Activated T-cell treated with anti-CD3 and anti-CD28 coated beads, Interleukin-2, amount 50 U/mL, for 1 hour (primary cell): ENCODE data around the gene RAPGEF4.
"Not testable (repeated sequence)": the region's sequence is repeated elsewhere in the genome, so short reads cannot be mapped to it uniquely, and the experiment has no call there.

Experiments used
- DNase-seq: peaks from one replicate; pipeline ENCODE4 v3.0.0-alpha.2; 2020

The RAPGEF4 gene

DNA sequence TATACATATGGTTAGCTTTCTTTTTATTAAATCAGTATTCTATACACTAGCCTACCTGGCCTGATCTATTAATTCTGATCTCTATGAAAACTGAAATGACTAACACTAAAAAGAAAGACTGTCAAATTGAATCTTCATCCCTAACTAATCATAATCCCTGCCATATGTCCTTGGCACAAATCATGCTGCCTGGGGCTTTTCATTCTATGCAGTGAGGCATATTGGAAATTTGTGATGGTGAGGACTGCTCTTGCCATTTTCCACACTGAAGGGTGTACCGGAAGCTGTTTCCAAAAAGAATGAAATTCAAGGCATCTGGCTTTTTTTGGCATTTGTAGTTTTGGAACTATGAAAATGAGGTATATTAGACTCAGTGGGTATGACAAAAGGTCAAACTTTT is 39.7 kb downstream of the RAPGEF4 start:
- no peak for DNase-seq

DNA sequence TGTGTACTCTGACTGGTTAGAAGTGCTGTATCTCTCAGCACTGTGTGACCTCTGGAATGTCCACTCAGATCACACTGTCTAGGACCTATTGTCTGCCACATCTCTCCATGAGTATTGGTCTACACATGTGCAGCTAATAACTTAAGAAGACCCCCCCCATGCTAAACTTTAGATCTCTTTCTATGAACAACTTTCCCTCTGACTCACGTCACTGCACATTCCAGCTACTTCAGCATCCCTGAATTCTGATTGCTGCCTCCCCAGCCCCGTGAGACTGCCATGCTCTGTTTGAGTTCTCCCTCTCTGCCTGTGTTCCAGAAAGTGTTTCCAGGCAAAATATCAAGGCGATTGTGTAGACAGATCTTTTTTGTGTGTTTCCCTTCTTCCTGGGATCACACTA is 41.8 kb downstream of the RAPGEF4 start:
- no peak for DNase-seq

DNA sequence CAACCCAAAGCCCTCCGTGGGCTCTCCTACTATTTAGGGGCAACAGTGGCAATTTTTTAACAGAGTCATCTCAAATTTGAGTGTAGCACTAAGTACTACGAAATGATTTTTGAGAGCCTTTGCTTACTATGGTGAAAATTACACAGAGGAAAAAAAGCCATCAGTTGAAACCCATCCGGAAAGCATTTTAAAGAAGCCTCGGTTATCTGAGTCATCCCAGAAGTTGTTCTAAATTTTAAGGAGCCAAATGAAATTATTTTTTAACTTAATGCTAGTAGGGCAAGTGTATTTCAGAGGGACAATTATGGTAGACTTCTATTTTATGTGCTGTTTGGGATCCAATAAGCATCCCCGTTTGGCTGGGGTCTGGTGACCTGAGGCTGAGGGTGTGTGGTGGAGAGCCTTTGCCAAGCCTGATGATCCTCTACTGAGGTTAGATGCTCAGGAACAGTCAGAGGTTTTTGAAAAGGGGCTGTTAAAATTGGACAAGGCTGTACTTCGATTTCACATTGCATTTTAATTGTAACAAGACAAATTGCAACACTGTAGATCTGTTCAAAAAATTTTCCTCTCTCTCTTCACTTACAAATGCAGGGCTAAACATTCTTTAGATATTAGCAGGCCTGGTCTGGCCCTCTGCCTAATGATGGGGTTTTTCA is 47.0 kb downstream of the RAPGEF4 start:
- DNase-seq = no peak

DNA sequence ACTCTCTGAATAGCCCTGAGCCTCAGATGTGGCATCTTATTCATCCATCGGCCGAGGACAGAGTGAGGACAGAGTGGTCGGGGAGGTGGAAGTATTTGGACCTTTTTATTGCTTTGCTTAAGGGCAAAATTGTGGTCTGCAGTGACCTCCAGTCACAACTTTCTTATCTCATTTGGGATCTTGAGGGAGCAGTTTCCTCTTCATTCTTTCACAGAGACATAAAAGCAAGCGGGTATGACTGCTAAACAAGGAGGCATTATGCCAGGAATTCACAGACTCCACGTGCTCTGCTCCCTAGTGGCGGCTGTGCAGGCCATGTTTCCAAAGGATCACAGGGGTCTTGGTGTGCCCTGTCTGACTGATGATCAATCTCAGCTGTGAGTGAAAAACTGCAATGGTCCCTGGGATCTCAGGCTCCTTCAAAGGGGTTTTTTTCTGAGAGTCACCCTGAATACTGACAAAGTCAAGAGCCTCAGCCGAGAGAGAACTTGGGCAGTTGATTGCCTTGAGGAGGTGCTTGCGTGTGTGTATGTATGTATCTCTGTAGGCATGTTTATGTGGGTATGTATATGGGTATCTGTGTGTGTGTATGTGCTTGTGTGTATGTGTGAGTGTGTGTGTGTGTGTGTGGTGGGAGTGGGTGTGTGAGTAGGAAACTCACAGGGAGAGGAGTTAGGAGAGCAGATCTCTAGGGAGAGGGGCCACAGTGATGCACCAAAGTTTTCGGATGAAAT is 47.7 kb downstream of the RAPGEF4 start:
- no peak for DNase-seq

DNA sequence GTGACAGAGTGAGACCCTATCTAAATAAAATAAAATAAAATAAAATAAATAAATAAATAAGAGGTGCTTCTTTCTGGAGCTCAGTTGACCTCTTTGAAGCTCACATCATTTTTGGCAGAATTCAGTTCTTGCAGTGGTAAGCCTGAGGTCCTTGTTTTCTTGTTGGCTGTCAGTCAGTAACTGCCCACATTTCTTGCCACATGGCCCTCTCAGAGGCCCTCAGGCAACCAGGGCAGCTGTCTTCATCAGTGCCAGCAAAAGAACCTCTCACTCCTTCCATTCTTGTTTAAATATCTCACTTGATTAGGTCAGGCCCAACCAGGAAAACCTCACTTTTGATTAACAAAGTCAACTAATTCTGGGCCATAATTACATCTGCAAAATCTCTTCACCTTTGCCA is 53.2 kb downstream of the RAPGEF4 start:
- DNase-seq = no peak

DNA sequence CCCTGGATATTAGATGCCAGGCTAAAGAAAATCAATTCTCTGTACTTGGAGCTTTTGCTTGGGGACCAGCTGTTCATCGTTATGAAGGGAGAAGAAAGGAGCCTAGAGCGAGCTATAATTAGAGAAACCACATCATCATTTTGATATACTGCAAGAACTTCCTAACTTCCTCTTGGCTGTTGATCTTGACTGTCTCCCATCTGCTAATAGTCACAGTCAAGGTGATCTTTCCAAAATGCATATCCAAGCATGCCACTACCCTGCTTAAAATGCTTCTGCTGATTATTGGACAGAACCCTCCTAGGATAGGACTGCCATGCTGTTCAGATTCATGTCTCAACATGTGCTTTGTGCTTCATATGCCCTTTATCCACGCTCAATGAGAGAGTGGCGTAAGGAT is 54.8 kb downstream of the RAPGEF4 start:
- no peak for DNase-seq

DNA sequence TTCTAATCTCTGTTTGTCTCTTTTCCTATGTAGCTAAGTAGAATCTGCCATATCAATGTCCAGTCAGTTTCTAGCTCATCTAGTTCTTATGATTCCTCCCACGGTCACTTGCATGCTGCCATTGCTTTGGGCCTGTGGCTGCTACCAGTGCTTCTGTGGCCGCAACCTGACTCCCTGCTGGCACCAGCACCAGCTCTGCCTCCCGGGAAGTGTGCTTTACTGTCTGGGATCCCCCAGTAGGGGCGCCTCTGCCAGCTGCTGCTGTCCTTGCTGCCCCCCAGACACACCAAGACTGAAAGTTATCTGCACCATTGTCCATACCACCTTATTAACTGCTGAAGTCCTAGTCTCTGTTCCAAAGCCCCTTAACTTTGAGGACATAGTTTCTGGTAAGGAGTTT is 56.3 kb downstream of the RAPGEF4 start:
- no peak for DNase-seq

DNA sequence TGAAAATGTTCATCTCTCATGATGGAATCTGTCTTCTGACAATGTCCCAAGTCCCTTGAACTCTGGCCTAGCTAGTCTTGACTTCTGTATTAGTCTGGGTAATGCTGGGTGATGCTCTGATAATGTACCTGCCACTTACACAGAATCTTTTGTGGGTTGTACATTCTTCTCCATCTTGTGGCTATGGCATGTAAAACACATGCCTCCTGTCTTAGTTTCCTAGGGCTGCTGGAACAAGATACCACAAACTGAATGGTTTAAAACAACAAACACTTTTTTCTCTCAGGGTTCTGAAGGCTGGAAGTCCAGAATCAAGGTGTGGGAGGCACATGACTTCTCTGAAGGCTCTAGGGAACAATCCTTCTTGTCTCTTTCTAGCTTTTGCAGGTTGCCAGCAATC is 57.1 kb downstream of the RAPGEF4 start:
- DNase-seq = no peak

DNA sequence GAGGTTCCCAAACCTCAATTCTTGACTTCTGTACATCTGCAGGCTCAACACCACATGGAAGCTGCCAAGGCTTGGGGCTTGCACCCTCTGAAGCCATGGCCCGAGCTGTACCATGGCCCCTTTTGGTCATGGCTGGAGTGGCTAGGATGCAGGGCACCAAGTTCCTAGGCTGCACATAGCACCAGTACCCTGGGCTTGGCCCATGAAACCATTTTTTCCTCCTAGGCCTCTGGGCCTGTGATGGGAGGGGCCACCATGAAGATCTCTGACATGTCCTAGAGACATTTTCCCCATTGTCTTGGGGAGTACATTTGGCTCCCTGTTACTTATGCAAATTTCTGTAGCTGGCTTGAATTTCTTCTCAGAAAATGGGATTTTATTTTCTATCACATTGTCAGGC is 67.7 kb downstream of the RAPGEF4 start:
- DNase-seq = not testable (repeated sequence)

DNA sequence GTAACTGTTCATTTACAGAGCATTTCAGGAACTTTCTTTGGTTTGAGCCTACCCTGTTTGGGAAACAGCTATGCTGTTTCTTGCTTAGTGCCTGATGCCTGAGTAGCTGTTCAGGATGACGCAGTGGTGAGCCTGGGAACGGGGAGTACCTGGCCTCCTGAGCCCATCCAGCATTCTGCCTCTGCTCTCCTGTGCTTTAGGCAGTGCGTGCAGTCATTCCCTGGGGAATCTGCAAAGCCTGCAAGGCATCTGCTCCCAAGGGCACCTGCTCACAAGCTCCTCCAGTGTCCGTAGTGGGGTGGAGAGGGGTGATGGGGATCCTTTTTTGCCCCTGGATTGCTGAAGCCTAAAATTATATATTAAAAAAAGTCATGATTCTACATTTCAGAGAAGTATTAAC is 68.8 kb downstream of the RAPGEF4 start:
- no peak for DNase-seq

DNA sequence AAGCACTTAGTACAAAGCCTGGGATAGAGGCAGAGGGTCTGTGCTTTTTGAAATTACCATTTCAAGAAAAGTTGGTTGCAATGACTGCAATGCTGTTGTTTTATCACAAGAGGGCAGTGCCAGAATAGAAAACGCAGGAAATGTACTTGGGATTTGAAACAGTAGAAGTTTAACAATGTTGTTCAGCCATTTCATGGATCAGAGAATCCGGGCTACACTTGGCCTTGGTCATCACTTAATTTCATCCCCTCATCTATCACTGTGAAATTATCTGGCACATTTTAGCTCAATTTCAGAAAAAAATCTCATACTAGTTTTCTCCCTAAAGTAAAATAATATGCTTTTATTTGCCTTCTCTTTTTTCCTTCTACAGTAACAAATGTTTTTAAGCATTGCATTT is 70.8 kb downstream of the RAPGEF4 start:
- DNase-seq = no peak

DNA sequence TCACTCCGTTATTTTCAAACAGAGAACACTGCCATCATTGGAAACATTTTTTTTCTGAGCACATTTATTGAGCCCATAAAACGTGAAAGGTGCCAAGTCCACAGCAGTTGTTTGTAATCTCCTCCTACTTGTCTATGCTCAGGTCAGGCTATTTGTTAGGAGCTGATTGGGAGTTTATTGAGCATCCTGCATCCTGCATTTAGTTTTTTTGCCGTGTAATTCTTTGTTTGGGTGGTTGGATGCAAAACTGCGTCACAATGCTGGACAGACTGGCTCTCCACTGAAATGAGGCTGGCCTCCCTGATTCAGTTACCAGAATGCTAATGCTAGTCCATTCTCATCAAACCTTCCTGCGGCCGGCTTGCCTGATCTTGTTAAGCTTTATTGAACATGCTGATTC is 71.4 kb downstream of the RAPGEF4 start:
- DNase-seq = no peak

DNA sequence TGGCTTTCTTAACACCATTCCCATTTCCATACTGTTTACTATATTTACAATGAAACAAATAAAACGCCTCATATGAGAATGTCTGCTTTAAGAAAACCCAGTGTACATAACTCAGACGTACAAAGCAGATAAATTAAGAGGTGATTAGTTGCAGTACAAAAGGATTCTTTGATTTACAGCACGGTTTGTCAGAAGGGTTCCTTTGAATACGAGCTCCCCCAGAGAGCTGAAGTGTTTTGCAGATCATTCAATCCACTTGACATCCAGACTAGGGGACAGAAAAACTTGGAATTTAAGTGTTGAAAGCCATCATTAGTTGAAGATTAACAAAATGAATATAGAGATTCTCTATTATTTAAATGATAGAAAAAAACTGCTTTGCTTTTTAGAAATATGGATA is 72.5 kb downstream of the RAPGEF4 start:
- no peak for DNase-seq

DNA sequence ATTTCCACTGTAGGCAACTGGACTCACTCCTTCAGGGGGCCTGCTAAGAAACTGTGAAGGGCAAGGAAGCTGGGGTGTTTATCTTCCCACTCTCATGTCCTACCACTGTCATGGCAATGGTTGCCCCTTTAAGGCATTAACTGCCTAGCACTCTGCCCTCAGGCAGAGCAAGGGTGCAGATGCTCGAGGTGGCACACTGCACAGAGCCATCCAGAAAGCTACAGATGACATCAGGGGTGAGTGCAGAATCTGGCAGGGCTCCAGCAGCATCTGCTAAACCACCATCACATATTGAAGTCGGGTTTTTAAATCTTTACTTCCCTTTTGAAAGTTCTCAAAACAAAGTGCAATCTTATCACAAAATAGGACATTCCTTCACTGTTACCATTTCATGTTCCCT is 75.4 kb downstream of the RAPGEF4 start:
- DNase-seq = no peak

DNA sequence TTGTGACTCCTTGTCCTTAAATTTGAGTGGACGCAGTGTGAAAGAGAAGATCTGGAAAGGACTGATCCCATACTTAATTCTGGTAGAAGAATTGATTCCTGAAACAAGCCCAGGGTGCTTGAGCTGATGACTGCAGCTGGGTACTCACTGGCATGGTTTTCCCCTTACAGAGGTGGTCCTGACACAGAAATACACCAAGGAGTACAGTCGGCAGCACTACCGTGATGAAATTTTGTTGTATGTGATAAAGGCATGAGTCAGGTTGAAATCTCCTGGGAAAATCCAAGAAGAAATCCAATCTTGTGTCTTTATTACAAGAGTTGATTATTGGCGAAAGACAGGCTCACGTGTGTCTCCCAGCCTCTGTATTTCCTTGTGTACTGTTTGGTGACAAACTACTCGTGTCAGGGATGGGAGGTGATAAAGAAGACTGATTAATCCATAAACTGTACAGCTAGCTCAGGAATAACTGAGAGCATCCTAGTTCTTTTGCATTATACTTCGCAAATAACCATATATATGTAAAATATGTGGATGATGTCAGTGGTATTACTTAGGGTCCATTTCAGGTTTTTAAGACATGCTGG is 76.6 kb downstream of the RAPGEF4 start:
- DNase-seq = no peak

DNA sequence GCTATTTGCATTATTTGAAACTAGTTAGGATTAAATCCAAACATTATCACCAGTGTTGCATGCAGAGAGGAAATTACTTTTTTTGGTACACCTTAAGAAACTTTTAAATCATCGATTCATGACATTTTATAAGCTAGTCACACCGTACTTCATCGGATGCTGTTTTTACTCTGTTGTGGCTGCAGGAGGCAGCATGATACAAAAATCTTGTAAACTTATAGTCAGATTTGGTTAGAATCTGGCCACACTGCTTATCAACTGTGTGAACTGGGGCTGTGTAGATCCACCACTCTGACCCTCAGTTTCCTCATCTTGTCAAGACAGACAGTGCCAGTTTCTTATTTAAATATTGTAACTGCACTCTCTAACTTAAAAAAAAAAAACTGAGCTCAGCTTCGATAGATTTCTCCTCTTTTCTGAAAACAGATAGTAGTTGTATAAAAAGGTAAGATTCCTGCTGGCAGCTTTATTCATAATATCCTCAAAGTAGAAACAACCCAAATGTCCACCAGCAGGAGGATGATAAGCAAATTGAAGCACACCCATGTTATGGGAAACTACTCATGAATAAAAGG is 77.8 kb downstream of the RAPGEF4 start:
- no peak for DNase-seq

DNA sequence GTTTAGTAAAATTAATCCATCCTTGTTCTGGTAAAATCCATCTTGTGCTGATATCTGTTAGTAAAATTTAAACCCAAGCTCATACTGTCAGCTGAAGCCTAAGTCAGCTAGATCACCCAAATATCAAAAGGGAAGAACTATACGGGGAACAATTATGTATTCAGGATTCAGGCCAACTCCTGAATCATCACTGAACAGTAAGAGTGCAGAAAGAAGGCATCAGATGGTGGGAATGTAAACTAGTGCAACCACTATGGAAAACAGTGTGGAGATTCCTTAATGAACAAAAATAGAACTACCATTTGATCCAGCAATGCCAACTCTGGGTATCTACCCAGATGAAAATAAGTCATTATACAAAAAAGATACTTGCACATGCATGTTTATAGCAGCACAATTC is 81.8 kb downstream of the RAPGEF4 start:
- DNase-seq = no peak

DNA sequence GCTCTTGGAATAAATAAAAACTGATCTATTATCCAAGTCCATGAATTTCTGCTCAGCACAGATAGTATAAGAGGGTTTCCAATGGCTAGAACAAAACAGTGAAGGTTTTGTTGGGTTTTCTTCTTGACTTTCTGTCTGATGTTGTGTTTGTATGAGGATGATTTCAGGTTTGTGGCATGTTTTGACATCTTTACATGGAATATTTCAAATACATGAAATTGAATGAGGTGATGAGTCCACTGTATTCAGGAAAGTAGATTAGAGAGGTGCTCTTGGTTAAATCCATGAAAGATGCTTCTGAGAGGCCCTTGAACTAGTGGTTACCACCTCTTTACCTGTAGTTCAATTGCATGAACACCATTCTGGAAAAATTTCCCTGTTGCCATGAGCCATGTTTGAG is 84.3 kb downstream of the RAPGEF4 start:
- DNase-seq = no peak

DNA sequence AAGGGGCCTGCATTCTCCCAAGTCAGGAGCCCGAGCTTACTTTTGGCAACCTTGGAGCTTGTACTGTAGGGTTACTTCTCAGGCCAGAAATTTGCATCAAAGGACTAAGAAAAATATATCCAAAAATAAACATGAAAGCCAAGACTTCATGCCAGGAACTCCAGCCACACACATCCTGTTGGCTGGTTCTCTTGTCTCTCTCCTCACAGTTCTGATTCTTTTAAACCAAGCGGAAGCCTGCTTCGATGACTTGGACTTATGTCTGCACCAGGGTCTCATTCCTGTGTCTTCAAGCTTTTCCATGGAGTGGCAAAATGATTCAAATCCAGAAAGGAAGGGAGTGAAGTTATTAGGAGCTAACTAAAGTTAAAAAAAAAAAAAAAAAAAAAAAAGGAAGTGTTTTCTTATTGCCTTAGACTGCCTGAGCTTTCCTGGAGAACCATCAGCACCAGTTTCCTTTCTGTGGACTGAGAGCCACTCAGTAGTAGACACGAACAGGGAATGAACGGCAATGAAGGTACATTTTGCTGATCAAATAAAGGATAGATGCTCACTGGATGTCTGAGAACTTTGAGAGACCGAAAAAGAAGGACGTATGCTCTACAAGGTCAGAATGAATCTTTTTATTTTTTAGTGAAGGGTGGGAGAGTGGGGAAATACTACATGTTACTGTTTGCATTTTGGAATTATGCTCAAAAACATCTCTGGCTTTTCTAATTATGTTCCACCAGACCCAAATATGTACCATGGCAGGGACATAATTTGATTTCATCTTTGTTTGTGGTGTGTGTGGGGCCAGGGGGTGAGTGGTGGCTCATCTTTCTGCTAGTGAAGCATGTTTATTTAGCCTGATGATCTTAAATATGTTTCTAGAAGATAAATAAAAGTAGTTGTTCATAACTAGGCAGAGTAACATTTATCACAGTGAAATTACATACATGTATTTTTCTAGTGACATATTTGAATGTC is 86.0 kb downstream of the RAPGEF4 start:
- no peak for DNase-seq

DNA sequence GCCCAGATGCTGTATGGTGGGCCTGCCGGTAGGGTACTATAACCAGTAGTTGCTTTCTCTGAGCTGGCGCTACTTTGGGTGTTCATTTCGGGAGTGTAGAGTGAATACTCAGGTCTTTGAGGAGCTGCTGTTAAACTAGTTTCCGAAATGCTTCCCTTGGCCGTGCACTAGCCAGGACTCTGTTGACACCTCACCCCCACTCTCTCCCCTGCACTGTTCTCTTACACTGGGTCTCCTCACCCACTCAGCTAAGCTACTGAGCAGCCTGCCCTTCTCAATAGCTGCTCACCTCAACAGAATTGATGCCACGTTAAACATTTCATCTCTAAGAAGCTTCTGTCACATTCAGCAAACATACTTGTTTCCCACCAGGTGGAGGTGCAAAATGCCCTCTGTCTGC is 86.9 kb downstream of the RAPGEF4 start:
- no peak for DNase-seq

DNA sequence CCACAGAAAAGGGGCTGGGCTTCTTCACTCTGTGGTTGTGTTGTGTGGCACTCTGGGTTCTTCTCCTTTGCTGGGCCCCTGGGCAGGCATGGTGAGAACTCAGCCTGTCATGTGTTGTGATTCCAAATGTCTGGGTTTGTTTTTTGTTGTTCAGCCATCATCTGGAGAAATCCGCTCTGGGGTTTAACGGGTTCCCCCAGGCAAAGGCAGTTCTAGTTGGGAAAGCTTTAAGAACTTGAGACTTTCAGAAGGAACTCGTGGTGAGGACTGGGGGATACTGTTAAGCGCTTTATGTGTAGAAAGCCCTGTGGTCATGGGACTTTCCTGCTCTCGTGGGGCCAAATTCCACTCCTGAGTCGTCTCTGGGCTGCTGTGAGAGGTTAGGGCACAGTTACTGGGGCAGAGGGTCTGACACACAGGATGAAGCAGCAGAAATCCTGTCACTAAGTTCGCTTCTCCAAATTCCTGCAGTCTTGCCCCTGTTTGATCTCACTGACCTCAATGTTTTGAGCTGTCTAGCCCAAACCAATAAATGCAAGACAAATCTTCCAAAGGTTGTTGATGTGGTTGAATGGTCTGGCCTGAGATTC is 87.7 kb downstream of the RAPGEF4 start:
- DNase-seq = no peak

DNA sequence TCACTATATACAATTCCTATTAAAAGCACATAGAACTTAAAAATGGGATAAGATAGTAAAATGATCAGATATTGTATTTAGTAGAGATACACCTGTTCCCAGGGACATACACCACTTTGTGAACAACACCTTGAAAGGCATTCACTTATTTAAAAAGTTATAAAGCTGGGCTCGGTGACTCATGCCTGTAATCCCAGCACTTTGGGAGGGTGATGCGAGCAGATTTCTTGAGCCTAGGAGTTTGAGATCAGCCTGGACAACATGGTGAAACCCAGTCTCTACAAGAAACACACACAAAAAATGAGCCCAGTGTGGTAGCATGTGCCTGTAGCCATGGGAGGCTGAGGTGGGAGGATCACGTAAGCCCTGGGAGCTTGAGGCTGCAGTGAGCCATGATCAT is 90.9 kb downstream of the RAPGEF4 start:
- no peak for DNase-seq

DNA sequence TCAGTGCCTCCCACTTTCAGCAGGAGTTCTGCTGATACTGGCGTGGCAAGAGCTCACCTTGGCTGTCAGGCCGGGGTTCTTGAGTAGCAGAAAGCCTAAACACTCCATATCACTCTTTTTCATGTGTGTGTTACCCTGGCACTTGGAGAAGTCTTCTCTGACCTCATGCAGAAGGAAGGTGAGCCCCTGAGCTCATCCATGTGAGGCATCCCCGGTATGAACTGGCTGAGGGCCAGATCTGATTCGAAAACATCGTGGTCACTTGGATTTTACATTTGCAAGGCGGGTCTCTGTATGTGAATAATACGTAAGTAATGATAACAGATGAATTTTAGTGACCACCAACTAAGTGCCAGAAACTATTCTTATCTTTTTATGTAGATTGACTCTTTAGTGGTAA is 93.6 kb downstream of the RAPGEF4 start:
- DNase-seq = no peak
